Type B pancreatic cell (in vitro differentiated cells): ENCODE results near the gene USP7. TPM values are rescaled to one million over a fixed set of nuclear protein-coding genes. Genes with fewer than 3 reads are reported as not detected.

Experiments
- DNase-seq: peaks from one replicate; pipeline ENCODE4 v3.0.0; 2021; ENCODE audit warnings: mixed read lengths; ENCODE audit not compliant: unreplicated experiment; ENCODE audit errors: extremely low spot score
- H3K27ac Mint-ChIP-seq: 2 replicates; pipeline ENCODE4 v1.8.0; 2021; ENCODE audit warnings: mild to moderate bottlenecking, mixed read lengths
- H3K27me3 Mint-ChIP-seq: 2 replicates; pipeline ENCODE4 v1.8.0; 2021; ENCODE audit warnings: mixed read lengths
- H3K36me3 Mint-ChIP-seq: 2 replicates; pipeline ENCODE4 v1.8.0; 2021; ENCODE audit warnings: mixed read lengths
- H3K4me1 Mint-ChIP-seq: one replicate; pipeline ENCODE4 v1.8.0; 2021; ENCODE audit warnings: mixed read lengths; ENCODE audit not compliant: unreplicated experiment
- H3K4me3 Mint-ChIP-seq: 2 replicates; pipeline ENCODE4 v1.8.0; 2021; ENCODE audit warnings: mild to moderate bottlenecking, mixed read lengths
- H3K9me3 Mint-ChIP-seq: 2 replicates; pipeline ENCODE4 v1.8.0; 2021; ENCODE audit warnings: mixed read lengths
- total RNA-seq: library from RNA; stranded (reverse); gene quantifications from 2 replicates; pipeline ENCODE4 v1.2.1, GENCODE V29; 2021; ENCODE audit warnings: low replicate concordance
- TF ChIP-seq, protein P1 (sequence below): fragments of 200-600 bp; sonication (generic); conservative IDR thresholded peaks from 2 replicates; pipeline ENCODE4 v1.5.0; 2021; ENCODE audit warnings: antibody characterized with exemption, mild to moderate bottlenecking

The USP7 gene
- total RNA-seq, 1 donor from 2014 or later: 118 TPM

DNA sequence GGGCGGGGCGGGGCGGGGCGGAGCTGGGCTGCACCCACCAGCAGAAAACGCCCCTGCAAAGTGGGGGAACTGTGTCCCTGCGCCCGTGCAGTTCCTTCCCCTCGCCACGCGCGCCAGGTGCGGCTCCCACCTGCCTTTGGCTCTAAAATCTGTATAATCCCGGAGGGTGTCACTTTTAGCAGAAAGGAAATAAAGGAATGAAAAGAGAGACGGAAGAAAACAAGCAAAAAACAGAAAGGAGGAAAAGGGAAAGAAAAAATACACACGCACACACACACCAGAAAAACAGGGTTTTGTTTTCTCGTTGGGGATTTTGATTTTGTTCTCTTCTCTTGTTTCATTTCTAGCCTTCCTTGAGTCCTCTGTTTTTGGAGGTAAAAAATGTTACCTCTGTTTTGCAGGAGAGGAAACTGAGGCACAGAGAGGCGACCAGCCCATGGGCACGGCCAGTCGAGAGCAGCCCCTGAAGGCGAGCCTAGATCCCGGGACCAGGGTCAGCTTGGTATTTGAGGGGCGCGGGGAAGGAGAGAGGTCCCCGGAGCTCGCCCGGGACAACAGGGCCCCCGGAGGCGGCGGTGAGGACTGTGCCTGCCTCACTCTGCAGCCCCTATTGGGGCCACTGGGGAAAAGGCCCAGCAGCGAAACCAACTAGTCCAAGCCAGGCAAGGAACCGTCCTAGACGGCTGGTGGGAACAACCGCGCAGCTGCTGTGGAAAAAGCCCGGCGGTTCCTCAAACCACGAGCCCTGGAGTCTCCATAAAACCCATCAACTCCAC is 94.3 kb downstream of the USP7 start:
- TF ChIP-seq, protein P1, sequence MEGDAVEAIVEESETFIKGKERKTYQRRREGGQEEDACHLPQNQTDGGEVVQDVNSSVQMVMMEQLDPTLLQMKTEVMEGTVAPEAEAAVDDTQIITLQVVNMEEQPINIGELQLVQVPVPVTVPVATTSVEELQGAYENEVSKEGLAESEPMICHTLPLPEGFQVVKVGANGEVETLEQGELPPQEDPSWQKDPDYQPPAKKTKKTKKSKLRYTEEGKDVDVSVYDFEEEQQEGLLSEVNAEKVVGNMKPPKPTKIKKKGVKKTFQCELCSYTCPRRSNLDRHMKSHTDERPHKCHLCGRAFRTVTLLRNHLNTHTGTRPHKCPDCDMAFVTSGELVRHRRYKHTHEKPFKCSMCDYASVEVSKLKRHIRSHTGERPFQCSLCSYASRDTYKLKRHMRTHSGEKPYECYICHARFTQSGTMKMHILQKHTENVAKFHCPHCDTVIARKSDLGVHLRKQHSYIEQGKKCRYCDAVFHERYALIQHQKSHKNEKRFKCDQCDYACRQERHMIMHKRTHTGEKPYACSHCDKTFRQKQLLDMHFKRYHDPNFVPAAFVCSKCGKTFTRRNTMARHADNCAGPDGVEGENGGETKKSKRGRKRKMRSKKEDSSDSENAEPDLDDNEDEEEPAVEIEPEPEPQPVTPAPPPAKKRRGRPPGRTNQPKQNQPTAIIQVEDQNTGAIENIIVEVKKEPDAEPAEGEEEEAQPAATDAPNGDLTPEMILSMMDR: peak; percentile 59
- no peaks in the 10 kb centered on the region for H3K9me3 Mint-ChIP-seq
- H3K4me3 Mint-ChIP-seq: peak overlapping the region; percentile 91
- H3K36me3 Mint-ChIP-seq: no peaks in the 10 kb centered on the region
- H3K4me1 Mint-ChIP-seq: peaks cover 36% of the 10 kb centered on the region
- no peaks in the 10 kb centered on the region for H3K27me3 Mint-ChIP-seq
- DNase-seq: no peak
- peak overlapping the region; percentile 96 for H3K27ac Mint-ChIP-seq

DNA sequence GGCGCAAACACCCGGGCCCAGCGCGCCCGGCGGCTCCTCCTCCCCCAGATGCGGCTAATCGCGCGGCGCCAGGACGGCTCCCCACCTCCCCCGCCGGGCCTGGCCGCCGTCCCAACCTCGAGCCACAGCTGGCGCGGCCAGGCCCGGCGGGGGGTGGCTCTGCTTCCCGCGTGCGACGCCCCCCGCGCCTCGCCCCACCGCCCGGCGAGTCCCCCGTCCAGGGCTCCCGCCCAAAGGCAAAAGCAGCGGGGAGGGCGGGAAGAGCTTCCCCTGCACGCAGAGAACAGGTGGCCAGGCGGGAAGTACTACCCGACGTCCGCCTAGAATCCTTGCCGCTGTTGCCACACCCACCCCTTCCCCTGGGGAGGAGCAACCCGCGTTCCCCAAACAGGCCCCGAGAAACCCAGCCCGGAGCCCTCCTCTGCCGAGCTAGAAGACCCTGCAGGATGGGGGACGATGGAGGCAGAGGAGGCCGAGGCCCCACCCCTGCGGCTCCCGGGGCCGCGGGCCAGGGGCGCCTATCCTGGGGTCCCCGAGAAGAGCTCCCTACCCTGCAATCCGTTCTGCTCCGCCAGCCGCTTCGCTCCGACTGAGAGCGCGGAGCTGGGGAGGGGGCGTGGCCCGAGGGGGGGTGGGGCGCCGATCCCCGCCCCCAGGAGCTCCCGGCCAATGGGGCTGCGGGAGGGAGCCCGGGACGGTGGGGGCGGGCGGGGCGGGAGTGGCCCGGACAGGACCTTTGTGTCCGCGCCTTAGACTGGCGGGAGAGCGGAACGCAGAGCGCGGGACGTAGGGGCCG is 95.1 kb downstream of the USP7 start, which contains the start of gene CARHSP1:
TSS of gene CARHSP1 (minus strand) at position 591 of the 796 bp plus-strand sequence. CDS start 9,678 bp downstream, outside the sequence.
- peak within 1 kb of the TSS; percentile 95 for H3K4me3 Mint-ChIP-seq
- H3K4me1 Mint-ChIP-seq: peaks cover 44% of the 10 kb centered on the region
- DNase-seq: peak; percentile 88
- TF ChIP-seq, protein P1: no peak
- no peaks in the 10 kb centered on the region for H3K9me3 Mint-ChIP-seq
- no peaks in the 10 kb centered on the region for H3K36me3 Mint-ChIP-seq
- no peaks in the 10 kb centered on the region for H3K27me3 Mint-ChIP-seq
- H3K27ac Mint-ChIP-seq: peak within 1 kb of the TSS; percentile 97

DNA sequence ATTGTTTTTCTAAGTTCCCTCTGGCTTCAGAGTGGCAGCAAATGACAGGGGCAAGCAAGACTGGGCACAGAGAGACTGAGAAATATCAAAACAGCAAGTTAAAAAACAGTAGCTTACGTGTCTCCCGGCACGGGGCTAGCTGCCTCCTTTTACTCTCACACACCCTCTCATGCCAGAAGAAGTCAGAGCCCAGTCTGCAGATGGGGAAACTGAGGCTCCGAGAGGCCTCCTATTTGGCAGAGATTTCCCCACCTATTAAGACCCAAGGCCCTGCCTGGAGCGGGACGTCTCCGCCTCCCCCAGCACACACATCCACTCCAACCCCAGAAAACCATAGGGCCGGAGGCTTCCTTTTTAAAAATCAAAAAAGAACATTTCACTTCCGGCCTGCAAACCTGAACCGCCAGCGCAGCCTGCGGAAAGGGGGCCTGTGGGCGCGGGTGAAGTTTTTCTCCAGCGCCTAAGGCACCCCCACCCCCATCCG is 95.7 kb downstream of the USP7 start:
- H3K9me3 Mint-ChIP-seq: no peaks in the 10 kb centered on the region
- H3K4me3 Mint-ChIP-seq: peak overlapping the region; percentile 95
- peak overlapping the region; percentile 97 for H3K27ac Mint-ChIP-seq
- no peaks in the 10 kb centered on the region for H3K27me3 Mint-ChIP-seq
- TF ChIP-seq, protein P1: no peak
- no peaks in the 10 kb centered on the region for H3K36me3 Mint-ChIP-seq
- H3K4me1 Mint-ChIP-seq: peaks cover 44% of the 10 kb centered on the region
- DNase-seq: no peak

DNA sequence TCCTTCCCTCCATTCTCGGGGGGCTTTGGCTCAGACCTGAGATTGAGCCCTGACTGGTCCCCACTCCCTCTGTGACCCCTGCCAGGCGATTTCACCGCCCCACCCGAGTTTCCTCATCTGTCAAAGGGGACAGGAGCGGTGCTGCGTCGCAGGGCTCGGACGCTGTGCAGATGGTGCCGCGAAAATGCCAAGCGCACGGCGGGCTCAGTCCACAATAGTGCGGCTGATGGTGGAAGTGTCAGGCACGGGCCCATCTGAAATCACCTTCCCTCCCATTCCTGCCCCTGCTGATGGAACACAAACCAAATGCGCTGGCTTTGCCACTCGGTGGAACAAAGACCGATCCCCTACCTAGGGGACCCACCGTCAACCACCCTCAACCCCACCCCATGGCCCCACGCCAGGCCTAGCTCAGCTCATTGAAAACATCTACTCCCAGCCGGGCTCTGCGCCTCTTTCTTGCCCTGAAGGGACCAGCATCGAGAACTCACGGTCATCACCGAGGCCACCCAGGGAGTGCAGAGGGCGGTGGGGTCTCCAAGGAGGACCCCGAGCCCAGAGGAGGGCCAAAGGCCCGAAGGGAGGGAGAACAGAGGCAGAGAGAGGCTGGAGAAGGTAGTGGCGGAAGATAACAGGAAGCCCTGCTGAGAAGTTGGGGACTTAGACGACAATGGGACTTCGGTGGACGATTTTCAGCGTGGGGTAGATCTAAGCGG is 96.3 kb downstream of the USP7 start:
- H3K27me3 Mint-ChIP-seq: no peaks in the 10 kb centered on the region
- DNase-seq: no peak
- peak overlapping the region; percentile 95 for H3K4me3 Mint-ChIP-seq
- H3K36me3 Mint-ChIP-seq: no peaks in the 10 kb centered on the region
- H3K9me3 Mint-ChIP-seq: no peaks in the 10 kb centered on the region
- H3K4me1 Mint-ChIP-seq: peaks cover 44% of the 10 kb centered on the region
- TF ChIP-seq, protein P1: no peak
- H3K27ac Mint-ChIP-seq: peak overlapping the region; percentile 97

DNA sequence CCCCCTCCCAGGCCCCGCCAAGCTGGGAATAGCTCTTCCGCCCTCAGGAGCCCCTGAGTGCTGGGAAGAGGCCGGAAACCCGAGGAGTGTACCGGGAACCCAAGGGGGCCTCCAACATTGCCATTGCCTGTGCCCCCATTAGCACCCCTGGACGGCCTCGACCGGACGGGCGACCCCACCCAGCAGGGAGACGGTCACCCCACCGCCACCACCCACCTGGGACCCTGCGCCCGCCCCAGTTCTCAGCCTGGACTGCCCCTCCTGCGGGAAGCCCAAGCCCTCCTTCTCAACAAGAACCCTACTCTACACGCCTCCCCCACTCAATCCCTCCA is 96.9 kb downstream of the USP7 start:
- TF ChIP-seq, protein P1: no peak
- Mint-ChIP-seq H3K9me3 (no peaks in the 10 kb centered on the region), H3K27ac (peak overlapping the region; percentile 97), H3K4me3 (peak overlapping the region; percentile 95), H3K4me1 (peaks cover 44% of the 10 kb centered on the region), H3K27me3 (no peaks in the 10 kb centered on the region), H3K36me3 (peaks cover 4% of the 10 kb centered on the region)
- DNase-seq: no peak
